SK-N-SH (cell line): ENCODE data around the gene LTBP1.

Source experiments
- CTCF ChIP-seq: fragments of 200-600 bp; sonication (generic); IDR thresholded peaks from 2 replicates; pipeline ENCODE4 v1.6.1; 2017; ENCODE audit warnings: antibody characterized with exemption, mild to moderate bottlenecking, moderate library complexity
- GABPA ChIP-seq: IDR thresholded peaks from 2 replicates; pipeline ENCODE4 v1.4.0; 2012; ENCODE audit warnings: low read depth, mild to moderate bottlenecking
- IRF3 ChIP-seq: fragments of 150-350 bp; IDR thresholded peaks from 2 replicates; pipeline ENCODE4 v1.6.1; 2016; ENCODE audit warnings: mild to moderate bottlenecking, low read depth, low read length
- POLR2AphosphoS5 ChIP-seq: IDR thresholded peaks from 2 replicates; pipeline ENCODE4 v1.6.1; 2012; ENCODE audit warnings: low read depth, low read length
- REST ChIP-seq: IDR thresholded peaks from 2 replicates; pipeline ENCODE4 v1.6.1; 2012; ENCODE audit warnings: mild to moderate bottlenecking, low read depth, low read length, moderate library complexity
- RFX5 ChIP-seq: IDR thresholded peaks from 2 replicates; pipeline ENCODE4 v1.6.1; 2012; ENCODE audit warnings: mild to moderate bottlenecking, improper control_type of control experiment, low read length
- SMC3 ChIP-seq: IDR thresholded peaks from 2 replicates; pipeline ENCODE4 v1.6.1; 2012; ENCODE audit warnings: low read depth, low read length, improper control_type of control experiment
- YY1 ChIP-seq: IDR thresholded peaks from 2 replicates; pipeline ENCODE4 v1.4.0; 2012; ENCODE audit warnings: low read depth, mild to moderate bottlenecking
- ZBTB33 ChIP-seq: IDR thresholded peaks from 2 replicates; pipeline ENCODE4 v1.4.0; 2012; ENCODE audit warnings: low read depth, borderline replicate concordance

- TF ChIP-seq POLR2AphosphoS5 (no peak), REST (no peak), CTCF (no peak), RFX5 (no peak), IRF3 (no peak), SMC3 (no peak), ZBTB33 (no peak), YY1 (no peak), GABPA (no peak)
These were observed 137.7 kb downstream of the LTBP1 start for GRCh38 chr2:33084433-33084832.
